ENCODE measurements around the gene GPR171.
"Not testable (repeated sequence)": the region's sequence is repeated elsewhere in the genome, so short reads cannot be mapped to it uniquely, and the experiment has no call there.

GPR171 gene, protein sequence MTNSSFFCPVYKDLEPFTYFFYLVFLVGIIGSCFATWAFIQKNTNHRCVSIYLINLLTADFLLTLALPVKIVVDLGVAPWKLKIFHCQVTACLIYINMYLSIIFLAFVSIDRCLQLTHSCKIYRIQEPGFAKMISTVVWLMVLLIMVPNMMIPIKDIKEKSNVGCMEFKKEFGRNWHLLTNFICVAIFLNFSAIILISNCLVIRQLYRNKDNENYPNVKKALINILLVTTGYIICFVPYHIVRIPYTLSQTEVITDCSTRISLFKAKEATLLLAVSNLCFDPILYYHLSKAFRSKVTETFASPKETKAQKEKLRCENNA

GRCh38 chr3:151203051-151203420, at the start of gene GPR171:
Gene GPR171, minus strand, starts transcription at chr3:151203216. Its CDS starts 3,830 bp downstream, at chr3:151199386.
- DNase-seq = no peak

- DNase-seq = no peak
These were observed 45.8 kb upstream of the GPR171 start for GRCh38 chr3:151248772-151249337.

- DNase-seq = not testable (repeated sequence)
These were observed 39.0 kb upstream of the GPR171 start for GRCh38 chr3:151242006-151242405.

- no peak for DNase-seq
These were observed 33.7 kb upstream of the GPR171 start for GRCh38 chr3:151236736-151237135.

DNA sequence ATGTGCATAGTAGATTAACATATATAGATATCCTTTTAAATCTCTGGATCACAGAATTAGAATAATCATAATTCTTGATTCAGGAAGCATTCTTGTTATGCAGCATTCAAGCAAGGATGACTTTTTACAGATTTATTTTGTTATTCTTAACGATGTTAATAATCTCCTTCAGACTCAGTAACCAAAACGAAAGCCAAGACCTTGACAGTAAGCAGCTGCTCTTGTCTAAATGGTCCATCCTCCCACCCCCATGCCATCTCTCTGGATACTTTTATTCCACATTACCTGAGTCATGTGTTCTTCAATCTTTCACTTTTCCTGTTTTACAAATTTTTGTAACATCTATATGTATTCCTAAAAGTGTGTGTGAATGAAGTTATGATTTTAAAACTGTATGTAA, 33.3 kb upstream of the GPR171 start:
- no peak for DNase-seq

DNA sequence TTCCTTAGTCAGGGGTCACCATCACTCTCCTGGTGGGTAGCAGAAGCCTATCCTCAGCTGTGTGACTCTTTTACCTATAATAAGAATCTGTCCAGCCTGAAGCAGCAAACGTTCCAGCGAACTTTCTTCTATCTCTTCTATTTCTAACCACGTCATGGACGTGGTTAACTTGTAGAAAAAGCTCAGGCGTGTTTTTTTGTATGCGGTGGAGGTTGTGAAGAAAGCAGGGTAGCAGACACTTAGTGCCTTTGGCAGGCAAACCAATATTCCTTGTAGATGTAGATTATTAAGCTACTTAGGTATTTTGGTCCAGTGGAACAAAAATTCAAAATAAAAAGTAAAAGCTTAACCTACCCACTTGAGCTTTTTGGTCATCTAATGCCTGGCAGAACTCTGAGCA, 31.8 kb upstream of the GPR171 start:
- DNase-seq = no peak

GRCh38 chr3:151232991-151233390, 30.0 kb upstream of the GPR171 start:
- DNase-seq = no peak

DNA sequence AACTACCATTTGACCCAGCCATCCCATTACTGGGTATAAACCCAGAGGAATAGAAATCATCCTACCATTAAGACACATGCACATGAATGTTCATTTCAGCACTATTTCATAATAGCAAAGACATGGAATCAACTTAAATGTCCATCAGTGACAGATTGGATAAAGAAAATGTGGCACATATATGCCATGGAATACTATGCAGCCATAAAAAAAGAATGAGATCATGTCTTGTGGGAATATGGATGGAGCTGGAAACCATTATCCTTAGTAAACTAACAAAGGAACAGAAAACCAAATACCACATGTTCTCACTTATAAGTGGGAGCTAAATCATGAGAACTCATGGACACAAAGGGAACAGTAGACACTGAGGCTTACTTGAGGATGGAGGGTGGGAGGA, 29.4 kb upstream of the GPR171 start:
- not testable (repeated sequence) for DNase-seq

DNA sequence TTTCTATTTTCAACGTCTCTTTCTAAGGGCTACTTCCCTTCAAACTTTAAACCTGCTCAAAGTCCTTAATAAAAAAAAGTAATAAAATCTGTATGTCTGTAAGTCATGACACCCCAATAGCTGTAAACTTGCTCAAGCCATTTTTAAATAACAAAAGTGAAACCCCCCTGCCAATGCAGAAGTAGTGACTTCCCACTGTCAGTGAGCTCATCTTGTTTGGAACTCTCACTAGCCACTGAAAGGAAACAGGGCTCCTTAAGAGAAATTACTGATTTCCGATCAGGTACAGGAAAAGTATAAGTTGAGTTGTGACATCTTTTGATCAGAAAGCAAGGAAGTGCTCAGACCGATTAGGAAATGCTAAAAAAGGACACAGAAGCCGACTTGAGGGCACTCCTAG, 27.6 kb upstream of the GPR171 start:
- DNase-seq = no peak

DNA sequence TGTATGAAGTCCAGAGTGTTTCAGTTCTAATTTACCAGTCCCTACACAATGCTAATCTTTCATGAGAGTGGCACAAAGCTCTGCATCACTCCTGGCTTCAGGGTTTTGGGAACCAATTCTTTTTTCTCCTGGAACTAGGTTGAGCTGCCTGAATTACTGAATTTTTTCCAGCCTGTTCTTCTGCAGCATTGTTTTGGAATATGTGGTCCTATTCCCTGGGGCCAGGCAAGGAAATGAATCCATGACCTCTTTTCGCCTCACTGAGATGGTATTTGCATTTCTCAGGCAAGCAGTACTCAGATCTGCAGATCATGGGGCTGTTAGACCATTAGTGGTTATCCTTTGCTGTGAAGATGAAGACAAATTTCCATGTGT, 25.6 kb upstream of the GPR171 start:
- no peak for DNase-seq

DNA sequence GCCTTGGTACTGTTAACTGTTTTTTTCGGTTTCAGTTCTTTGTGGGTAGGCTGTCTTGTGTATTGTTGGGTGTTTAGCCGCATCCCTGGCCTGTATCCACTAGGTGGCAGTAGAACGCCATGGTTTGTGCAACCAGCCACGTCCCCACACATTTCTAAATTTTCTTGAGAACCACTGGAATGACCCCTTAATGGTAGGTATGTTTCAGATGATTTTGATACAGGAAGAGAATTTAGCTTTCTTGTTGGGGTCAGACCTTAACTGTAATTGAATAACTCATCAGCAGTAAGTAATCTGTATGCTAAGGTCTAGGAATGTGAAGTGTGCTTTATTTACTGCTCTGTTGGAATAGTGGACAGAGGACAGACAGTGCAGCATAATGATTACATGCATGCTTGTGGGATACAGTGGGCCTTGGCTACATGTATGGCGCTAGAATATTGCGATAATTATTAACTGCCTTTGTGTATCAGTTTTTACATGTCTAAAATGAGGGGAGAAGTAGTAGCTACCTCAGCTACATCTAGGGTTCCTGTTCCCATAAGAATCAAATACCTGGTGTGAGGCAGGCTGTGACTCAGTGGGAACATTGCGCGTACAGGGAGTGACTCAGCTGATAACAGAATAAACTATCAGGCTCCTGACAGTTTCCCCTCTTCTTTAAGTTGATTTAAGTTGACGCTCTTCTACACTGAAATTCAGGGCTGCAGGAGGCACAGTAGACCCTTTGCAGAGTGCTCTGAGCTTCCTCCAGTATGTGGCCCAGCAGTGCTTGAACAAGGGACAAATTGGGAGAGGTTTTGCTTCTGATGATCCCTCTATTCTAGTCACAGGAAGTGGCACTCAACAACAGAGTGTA, 25.0 kb upstream of the GPR171 start:
- no peak for DNase-seq

DNA sequence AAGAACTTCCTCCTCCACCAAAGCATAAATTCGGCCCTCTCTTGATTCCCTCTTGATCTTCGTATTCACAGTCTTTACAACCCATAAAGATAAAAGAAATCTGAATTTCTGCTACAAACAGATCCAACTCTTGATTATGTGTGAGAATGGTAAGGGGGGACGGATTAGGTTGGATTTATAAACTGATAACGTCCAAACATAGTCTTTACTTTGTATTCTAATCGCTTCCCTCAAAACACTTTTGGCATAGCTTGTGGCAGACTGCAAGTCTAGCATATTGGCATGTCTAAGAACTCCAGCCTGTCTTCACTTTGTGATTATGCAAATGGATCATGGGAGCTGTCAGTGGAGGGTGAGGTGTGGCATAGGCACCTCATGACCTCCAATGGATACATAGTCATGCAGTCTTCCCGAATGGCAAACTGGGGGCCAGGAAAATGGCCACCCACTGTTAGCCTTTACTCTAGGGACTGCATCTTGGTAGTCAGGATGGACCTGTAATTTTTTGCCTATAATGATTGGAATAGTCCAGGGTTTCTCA, 24.3 kb upstream of the GPR171 start:
- DNase-seq = no peak

DNA sequence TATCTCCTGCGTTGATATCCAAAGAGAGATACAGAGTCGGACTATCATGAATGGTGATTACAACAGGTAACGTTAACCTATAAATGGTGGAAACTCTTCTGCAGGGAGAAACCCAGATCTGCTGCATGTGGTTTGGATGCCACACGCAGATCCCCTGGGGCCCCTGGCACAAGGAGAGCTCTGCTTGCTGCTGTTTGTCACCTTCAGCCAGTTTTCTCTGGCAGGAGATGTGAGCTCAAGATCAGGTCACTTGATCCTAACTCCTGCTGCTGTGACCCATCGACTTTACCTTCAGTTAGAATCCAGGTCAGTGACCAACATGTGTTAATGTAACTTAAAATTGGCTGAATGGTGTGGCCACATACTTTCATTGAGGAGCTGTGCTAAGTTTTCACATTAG, 23.8 kb upstream of the GPR171 start:
- no peak for DNase-seq

DNA sequence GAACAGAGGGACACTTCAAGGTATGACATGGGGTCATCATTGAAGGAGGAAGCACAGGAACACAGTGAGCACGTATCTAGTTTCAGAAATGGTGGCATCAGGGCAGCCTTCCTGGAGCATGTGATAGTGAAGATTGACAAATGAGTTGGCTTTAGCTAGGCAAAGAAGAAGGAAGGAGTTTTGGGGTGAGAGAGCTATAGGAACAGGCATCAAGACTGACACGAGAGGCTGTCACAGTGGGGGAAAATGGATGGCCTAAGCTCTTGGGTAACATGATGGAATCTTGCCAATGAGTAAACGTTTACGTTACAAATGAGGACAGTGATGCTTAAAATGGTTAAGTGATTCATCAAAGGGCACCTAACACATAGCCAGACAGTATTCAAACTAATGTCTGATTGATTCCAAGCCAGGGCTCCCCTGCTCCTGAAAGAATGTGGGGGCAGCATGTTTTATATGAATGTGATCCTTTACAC, 23.1 kb upstream of the GPR171 start:
- DNase-seq = no peak

- DNase-seq = no peak
These were observed 22.3 kb upstream of the GPR171 start for GRCh38 chr3:151225040-151225975.

- DNase-seq = no peak
These were observed 21.4 kb upstream of the GPR171 start for GRCh38 chr3:151224268-151224866.

DNA sequence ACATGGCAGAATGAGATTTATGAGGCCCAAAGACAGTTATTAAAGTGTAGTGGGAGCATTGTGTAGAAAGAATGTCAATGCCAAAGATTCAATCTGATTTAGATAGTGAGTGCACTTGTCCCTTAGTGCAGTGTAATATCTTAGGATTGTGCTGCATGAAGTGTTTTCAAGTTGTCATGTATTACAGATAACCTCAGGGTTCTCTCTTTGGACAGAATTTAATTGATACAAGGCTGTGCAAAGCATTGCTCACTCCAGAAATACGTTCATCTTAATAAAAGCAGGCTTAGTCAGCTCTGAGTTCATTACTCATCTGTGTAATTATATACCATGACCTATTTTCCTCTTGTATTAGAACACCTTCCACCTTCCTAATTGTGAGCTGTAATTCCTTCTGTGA, 16.0 kb upstream of the GPR171 start:
- DNase-seq = no peak

DNA sequence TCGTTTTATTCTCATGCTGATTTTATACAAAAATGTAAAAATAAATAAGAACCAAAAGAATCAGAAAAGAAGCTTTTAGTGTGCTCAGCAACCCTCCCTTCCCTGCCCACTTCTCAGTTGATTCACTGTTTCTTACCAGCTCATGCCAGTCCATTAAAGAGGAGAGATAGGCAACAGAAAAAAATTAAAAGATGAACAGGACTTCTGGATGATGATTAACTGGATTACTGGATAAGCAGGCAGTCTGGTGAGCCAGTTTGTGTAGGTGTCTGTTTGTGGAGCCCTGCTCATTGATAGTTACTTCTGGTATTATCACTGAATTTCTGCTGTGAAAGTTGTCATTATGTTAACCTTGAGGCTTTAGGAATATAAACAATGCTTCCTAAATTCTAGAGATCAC, 15.1 kb upstream of the GPR171 start:
- no peak for DNase-seq

GRCh38 chr3:151216641-151217607, 13.9 kb upstream of the GPR171 start:
- no peak for DNase-seq

- no peak for DNase-seq
These were observed 11.4 kb upstream of the GPR171 start for GRCh38 chr3:151214459-151214858.

GRCh38 chr3:151213881-151214280, 10.9 kb upstream of the GPR171 start:
- DNase-seq = no peak

All from NCI-H446 treated with DMSO at 0.1 percent for 48 hours (cell line).